Endothelial cell of umbilical vein (primary cell): ENCODE measurements around the gene RELCH. TPM values are rescaled to one million over a fixed set of nuclear protein-coding genes. Genes with fewer than 3 reads are reported as not detected.

Experiments
- BruUV-seq: library from RNA; stranded (reverse); fragments of 400-500 nt; replicated peaks from 2 replicates; lab custom pipeline; 2021; lab: Mats Ljungman, UMichigan
- CTCF ChIA-PET: fragments of 300-600, 350-600 bp; sonication (Branson Sonifier 250); formaldehyde crosslinking; loops from one replicate; lab custom pipeline; 2021; ENCODE audit warnings: antibody characterized with exemption, inconsistent platforms; lab: Charles Lee
- POLR2A ChIA-PET: fragments of 300-600, 350-600 bp; sonication (Branson Sonifier 250); formaldehyde crosslinking; loops from one replicate; lab custom pipeline; 2021; ENCODE audit warnings: antibody characterized with exemption, inconsistent platforms; lab: Charles Lee
- DNase-seq: peaks from one replicate; pipeline ENCODE4 v3.0.0-alpha.2; 2011; ENCODE audit warnings: low read depth, low spot score
- FAIRE-seq: peaks from 2 replicates; lab custom pipeline; 2011; peaks lifted over from hg19 to GRCh38; lab: Jason Lieb, UNC
- H2AFZ ChIP-seq: 2 replicates; pipeline ENCODE4 v1.6.0; 2012; ENCODE audit warnings: low read depth, low read length, control low read depth, inconsistent platforms
- H3K27ac ChIP-seq: 2 replicates; pipeline ENCODE4 v1.5.1; 2011; ENCODE audit warnings: low read depth, mild to moderate bottlenecking, control low read depth, low read length, moderate library complexity; ENCODE audit not compliant: insufficient read depth
- H3K27me3 ChIP-seq, 2 experiments: 2 replicates each; pipeline versions ENCODE4 v1.6.0 to v1.6.1; 2011; ENCODE audit warnings: low read length in 2 of 2, mixed read lengths in 1 of 2; ENCODE audit not compliant: control insufficient read depth in 2 of 2, insufficient read depth in 2 of 2
- H3K36me3 ChIP-seq, 2 experiments: 2 replicates in 1 of 2; 3 replicates in 1 of 2; pipeline ENCODE4 v1.5.1; 2011; ENCODE audit warnings: low read length in 2 of 2, mild to moderate bottlenecking in 1 of 2, moderate library complexity in 1 of 2; ENCODE audit not compliant: control insufficient read depth in 2 of 2, insufficient read depth in 2 of 2; ENCODE audit errors: extremely low read depth in 1 of 2
- H3K4me1 ChIP-seq: 3 replicates; pipeline ENCODE4 v1.5.1; 2011; ENCODE audit warnings: mild to moderate bottlenecking, low read length; ENCODE audit not compliant: control insufficient read depth, insufficient read depth; ENCODE audit errors: extremely low read depth
- H3K4me2 ChIP-seq: 2 replicates; pipeline ENCODE4 v1.6.1; 2011; ENCODE audit warnings: low read length, control low read depth, mixed read lengths; ENCODE audit not compliant: insufficient read depth
- H3K4me3 ChIP-seq, 3 experiments: fragments of 200-600 bp in 1 of 3; sonication (generic), shearing (Covaris generic) in 1 of 3; replicated peaks in 1 of 3; 2 replicates each; pipeline ENCODE4 v1.5.1; 2011 to 2016; ENCODE audit warnings: control low read depth in 3 of 3, low read length in 3 of 3, mild to moderate bottlenecking in 2 of 3, inconsistent platforms in 1 of 3, low read depth in 1 of 3, moderate library complexity in 1 of 3; ENCODE audit not compliant: insufficient read depth in 1 of 3
- H3K79me2 ChIP-seq: 2 replicates; pipeline ENCODE4 v1.6.0; 2012; ENCODE audit warnings: low read length, inconsistent platforms; ENCODE audit not compliant: control insufficient read depth, insufficient read depth
- H3K9ac ChIP-seq: replicated peaks from 2 replicates; pipeline ENCODE3; 2011; ENCODE audit warnings: low read length, control low read depth; ENCODE audit not compliant: insufficient read depth; ENCODE audit errors: extremely low read depth
- H3K9me1 ChIP-seq: replicated peaks from 3 replicates; pipeline ENCODE4 v1.6.0; 2011; ENCODE audit warnings: mild to moderate bottlenecking, low read length; ENCODE audit not compliant: control insufficient read depth, insufficient read depth; ENCODE audit errors: extremely low read depth
- H3K9me3 ChIP-seq: replicated peaks from 2 replicates; pipeline ENCODE4 v1.5.1; 2012; ENCODE audit warnings: low read length, inconsistent platforms; ENCODE audit not compliant: control insufficient read depth, insufficient read depth
- H4K20me1 ChIP-seq: replicated peaks from 2 replicates; pipeline ENCODE3; 2011; ENCODE audit warnings: mild to moderate bottlenecking, low read length; ENCODE audit not compliant: control insufficient read depth, insufficient read depth; ENCODE audit errors: extremely low read depth
- CTCF ChIP-seq, 2 donors: IDR thresholded peaks; 1 replicate in 1 of 2; 2 replicates in 1 of 2; pipeline ENCODE4 v1.5.1; 2011; ENCODE audit warnings: low read length in 2 of 2, mild to moderate bottlenecking in 2 of 2, moderate library complexity in 2 of 2, control low read depth in 1 of 2, inconsistent platforms in 1 of 2, low read depth in 1 of 2; ENCODE audit not compliant: insufficient read depth in 1 of 2; ENCODE audit errors: extremely low read depth in 1 of 2
- EZH2 ChIP-seq: IDR thresholded peaks from 2 replicates; pipeline ENCODE4 v1.6.1; 2012; ENCODE audit warnings: borderline replicate concordance, low read depth, mild to moderate bottlenecking, moderate library complexity, low read length, inconsistent platforms; ENCODE audit not compliant: severe bottlenecking
- FOS ChIP-seq: IDR thresholded peaks from 2 replicates; pipeline ENCODE4 v1.6.1; 2011; ENCODE audit warnings: mild to moderate bottlenecking, low read length, moderate library complexity, borderline replicate concordance; ENCODE audit not compliant: insufficient read depth
- GATA2 ChIP-seq: IDR thresholded peaks from 2 replicates; pipeline ENCODE4 v1.7.0; 2011; ENCODE audit warnings: low read depth, mild to moderate bottlenecking, moderate library complexity, mixed read lengths, low read length; ENCODE audit not compliant: insufficient read length, insufficient read depth
- JUN ChIP-seq: IDR thresholded peaks from 2 replicates; pipeline ENCODE4 v1.6.1; 2011; ENCODE audit warnings: borderline replicate concordance, low read depth; ENCODE audit not compliant: insufficient read length, insufficient read depth
- MAX ChIP-seq: IDR thresholded peaks from 2 replicates; pipeline ENCODE4 v1.6.1; 2011; ENCODE audit not compliant: insufficient read depth, insufficient read length
- MYC ChIP-seq: IDR thresholded peaks from one replicate; pipeline ENCODE4 v1.6.1; 2011; ENCODE audit warnings: mild to moderate bottlenecking, low read depth, low read length
- POLR2A ChIP-seq: IDR thresholded peaks from 2 replicates; pipeline ENCODE4 v1.6.1; 2012; ENCODE audit warnings: low read depth, mild to moderate bottlenecking, control low read depth, low read length
- POLR2AphosphoS5 ChIP-seq: IDR thresholded peaks from 2 replicates; pipeline ENCODE4 v1.6.1; 2012; ENCODE audit warnings: low read depth, mild to moderate bottlenecking, control low read depth, low read length, moderate library complexity; ENCODE audit not compliant: insufficient read depth
- dilution Hi-C: fragments of 300-500 bp; cut with MboI; formaldehyde crosslinking; loops from one replicate; pipeline ENCODE4 v1.15.0; 2019; ENCODE audit warnings: low sequenced_read_pairs; ENCODE audit not compliant: extremely low pct_ligation_motif_present
- intact Hi-C: fragments of 100-400 bp; cut with micrococcal nuclease; formaldehyde crosslinking; loops from one replicate; pipeline ENCODE4 v1.10.0; 2022
- polyA plus RNA-seq, 4 experiments: library from polyadenylated mRNA; depleted of rRNA in 3 of 4; stranded (reverse) in 3 of 4; unstranded in 1 of 4; fragments of >200 nt; gene quantifications; 2 replicates each; pipeline versions ENCODE4 v1.2.1 to v1.2.3, GENCODE V29; 2011 to 2012; ENCODE audit warnings: missing spikeins in 1 of 4
- total RNA-seq: library from RNA; stranded (reverse); gene quantifications from 2 replicates; pipeline ENCODE4 v1.2.3, GENCODE V29; 2021

Gene RELCH
- total and polyA plus RNA-seq, 2 donors (not counting 3 experiments of a cell fraction or from before 2014, with no cell fraction given), result 6.6 to 25.2 TPM

GRCh38 chr18:62249478-62250097 is 62.5 kb downstream of the RELCH start:
- no peak overlapping the region for H3K27ac ChIP-seq
- no peak overlapping the region for H3K4me3 ChIP-seq
- H3K79me2 ChIP-seq, result no peaks in the 10 kb centered on the region
- no peak overlapping the region for H3K4me2 ChIP-seq
- DNase-seq (peak; percentile 81), FAIRE-seq (peak; percentile 75)
- H3K36me3 ChIP-seq, result peaks cover 0 to 4% of the 10 kb centered on the region in 2 experiments
- dilution Hi-C loops (no loop called here), intact Hi-C loops (loop anchor here (1.0 kb wide), 2 partner anchors 66 to 335 kb away; no protein-coding TSS in a partner anchor)
- CTCF ChIA-PET, result interaction anchor here (0.8 to 3.4 kb wide), 39 partner anchors 9 to 334 kb away, joined by 3 to 36 read pairs (median 6); partner anchors contain the start of genes PIGN and RELCH
- H3K4me1 ChIP-seq, result no peaks in the 10 kb centered on the region
- no peaks in the 10 kb centered on the region for H3K9me1 ChIP-seq
- no peak overlapping the region for H3K9ac ChIP-seq
- H3K9me3 ChIP-seq, result no peaks in the 10 kb centered on the region
- H3K27me3 ChIP-seq, result no peaks in the 10 kb centered on the region
- TF ChIP-seq CTCF (IDR thresholded peaks at IDR 0.05; ENCODE audit: extremely low read depth in 1 of 2, insufficient read depth in 1 of 2, low read depth in 1 of 2, low read length in 2 of 2) (peak; percentile 44 to 71), JUN (no peak)
- no peak overlapping the region for H2AFZ ChIP-seq
- POLR2A ChIA-PET, result interaction anchor here (0.6 kb wide), 1 partner anchor 70 kb away, joined by 4 read pairs; no protein-coding TSS in a partner anchor
- BruUV-seq, result no TSS peak
- no peaks in the 10 kb centered on the region for H4K20me1 ChIP-seq

- Histone ChIP-seq H3K9me3 (no peaks in the 10 kb centered on the region), H4K20me1 (no peaks in the 10 kb centered on the region), H3K4me1 (no peaks in the 10 kb centered on the region), H3K79me2 (no peaks in the 10 kb centered on the region), H3K27me3 (no peaks in the 10 kb centered on the region), H3K36me3 (peaks cover 0 to 3% of the 10 kb centered on the region in 2 experiments), H3K27ac (no peak overlapping the region), H3K4me3 (no peak overlapping the region), H3K4me2 (no peak overlapping the region), H3K9ac (no peak overlapping the region), H2AFZ (no peak overlapping the region), H3K9me1 (no peaks in the 10 kb centered on the region)
- dilution Hi-C loops (no loop called here), intact Hi-C loops (no loop called here)
- FAIRE-seq, result no peak
- no peak for TF ChIP-seq EZH2
- TF ChIP-seq MYC, result no peak
- TF ChIP-seq CTCF (IDR thresholded peaks at IDR 0.05; ENCODE audit: extremely low read depth in 1 of 2, insufficient read depth in 1 of 2, low read depth in 1 of 2, low read length in 2 of 2), result no peak
- no peak for TF ChIP-seq POLR2A
- TF ChIP-seq MAX, result no peak
- TF ChIP-seq GATA2, result no peak
- no peak for TF ChIP-seq POLR2AphosphoS5
- TF ChIP-seq FOS, result no peak
- no peak for TF ChIP-seq JUN
- POLR2A ChIA-PET, result no interaction called here
- BruUV-seq, result no TSS peak
- CTCF ChIA-PET, result interaction anchor here (0.6 to 3.4 kb wide), 13 partner anchors 10 to 748 kb away, joined by 3 to 36 read pairs (median 7); partner anchors contain the start of genes PIGN and RELCH
- DNase-seq, result no peak
Measured at GRCh38 chr18:62250475-62250874, 63.4 kb downstream of the RELCH start.
